NCI-H69 (cell line): Measurements from ENCODE around the gene ANO6.
"Not testable (repeated sequence)": the region's sequence is repeated elsewhere in the genome, so short reads cannot be mapped to it uniquely, and the experiment has no call there.

ENCODE experiments used
- DNase-seq: peaks from one replicate; lab custom pipeline; 2025; lab: John Stamatoyannopoulos, UW

Gene ANO6

GRCh38 chr12:45215419-45216229 is at the start of gene ANO6:
TSS of gene ANO6 (plus strand) at chr12:45216095. CDS start at chr12:45216322, 227 bp downstream.
- peak; percentile 96 for DNase-seq

DNA sequence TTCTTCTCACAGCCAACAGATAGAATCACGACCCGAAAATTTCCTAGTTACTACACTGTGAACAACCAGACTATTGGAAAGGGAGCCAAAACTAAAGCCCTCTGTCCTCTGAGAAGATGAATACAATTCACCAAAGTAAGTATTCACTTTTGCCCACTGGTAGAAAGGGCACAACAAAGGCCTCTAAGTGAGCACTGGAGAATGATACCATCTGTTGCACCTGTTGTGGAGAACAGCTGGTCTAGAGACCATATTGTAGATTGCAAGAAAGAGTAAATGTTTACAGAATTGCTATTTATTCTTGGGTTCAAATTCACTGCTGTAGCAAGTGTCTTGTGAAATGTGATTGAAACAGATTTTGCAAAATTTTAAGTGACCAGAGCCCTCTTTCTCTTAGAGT is 46.9 kb upstream of the ANO6 start:
- peak; percentile 74 for DNase-seq

DNA sequence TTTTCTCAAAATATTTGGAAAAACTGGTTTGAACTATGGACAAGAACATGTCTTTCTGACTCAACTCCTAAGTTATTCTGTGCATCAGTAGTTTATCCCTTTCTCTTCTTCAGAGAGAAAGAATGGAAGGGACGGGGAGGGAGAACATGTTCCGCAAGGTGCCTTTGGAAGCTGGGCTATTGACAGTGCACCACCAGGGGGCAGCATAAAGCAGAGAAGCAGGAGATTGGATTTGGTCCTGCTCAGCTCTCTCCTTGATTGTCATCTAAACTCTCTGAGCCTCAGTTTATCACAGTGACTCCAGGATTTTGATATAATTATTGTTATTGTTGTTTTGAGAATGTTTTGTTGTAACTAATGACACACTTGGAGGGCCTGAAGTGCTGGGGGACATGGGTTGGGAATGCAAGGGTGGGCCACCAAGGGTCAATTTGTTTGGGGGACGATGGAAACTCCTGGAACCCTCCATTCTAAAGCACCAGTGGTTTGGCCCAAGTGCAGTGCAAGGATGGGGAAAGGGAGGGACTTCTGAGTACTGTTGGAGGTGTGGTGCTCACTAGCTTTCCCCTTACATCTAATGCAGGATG is 45.3 kb upstream of the ANO6 start:
- peak; percentile 83 for DNase-seq

- not testable (repeated sequence) for DNase-seq
Measured at GRCh38 chr12:45173293-45173692, 42.6 kb upstream of the ANO6 start.

- no peak for DNase-seq
Measured at GRCh38 chr12:45174595-45174994, 41.3 kb upstream of the ANO6 start.

DNA sequence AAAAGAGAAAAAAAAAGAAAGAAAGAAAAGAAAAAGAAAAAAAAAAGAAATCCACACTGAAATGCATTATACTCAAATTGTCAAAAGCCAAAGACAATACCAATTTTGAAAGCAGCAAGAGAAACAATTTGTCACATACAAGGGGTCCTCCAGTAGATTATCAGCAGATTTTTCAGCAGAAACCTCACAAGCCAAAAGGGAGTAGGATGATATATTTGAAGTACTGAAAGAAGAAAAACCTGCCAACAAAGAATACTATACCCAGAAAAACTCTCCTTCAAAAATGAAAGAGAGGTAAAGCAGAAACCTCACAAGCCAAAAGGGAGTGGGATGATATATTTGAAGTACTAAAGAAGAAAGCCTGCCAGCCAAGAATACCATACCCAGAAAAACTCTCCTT is 37.1 kb upstream of the ANO6 start:
- DNase-seq = no peak

GRCh38 chr12:45182511-45182910 is 33.4 kb upstream of the ANO6 start:
- no peak for DNase-seq

- DNase-seq = peak; percentile 9
Measured at GRCh38 chr12:45183246-45183645, 32.6 kb upstream of the ANO6 start.

DNA sequence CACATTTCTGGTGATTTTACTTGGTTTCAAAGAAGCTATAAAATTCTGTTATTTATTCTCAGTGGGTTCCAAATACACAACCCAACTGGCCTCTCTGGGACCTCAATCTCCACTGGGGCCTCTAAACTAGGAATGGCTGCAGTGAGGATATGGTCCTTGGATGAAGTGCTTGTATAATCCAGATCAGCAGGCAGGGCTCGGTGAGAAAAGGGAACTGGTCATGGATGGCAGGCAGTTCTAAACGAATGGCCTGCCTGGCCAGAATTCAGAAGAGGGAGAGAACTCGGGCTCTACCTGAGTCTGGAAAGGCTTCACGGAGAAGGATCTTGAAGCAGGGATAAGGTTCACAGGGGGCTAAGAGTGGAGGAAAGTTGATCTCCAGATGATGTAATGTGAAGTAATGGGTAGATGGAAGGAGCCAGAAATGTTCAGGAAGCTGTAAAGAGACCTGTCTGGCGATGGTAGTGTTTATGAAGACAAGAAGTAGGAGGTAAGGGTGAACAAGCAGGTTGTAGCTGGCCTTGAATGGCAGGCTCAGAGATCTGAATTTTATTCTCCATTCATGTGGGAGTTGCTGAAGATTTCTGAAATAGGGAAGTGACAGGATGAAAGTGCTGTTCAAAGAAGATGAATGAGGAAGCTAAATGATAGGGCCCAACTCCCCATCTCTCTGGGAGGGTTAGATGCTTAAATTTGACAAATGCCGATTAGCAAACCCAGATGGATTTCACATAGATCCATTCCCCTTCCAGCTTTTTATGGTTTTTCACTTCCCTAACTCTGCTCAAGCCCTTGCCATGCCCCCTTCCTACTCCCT is 31.5 kb upstream of the ANO6 start:
- no peak for DNase-seq

GRCh38 chr12:45186762-45187161 is 29.1 kb upstream of the ANO6 start:
- no peak for DNase-seq

GRCh38 chr12:45189766-45190403 is 26.0 kb upstream of the ANO6 start:
- no peak for DNase-seq

GRCh38 chr12:45191239-45191638 is 24.7 kb upstream of the ANO6 start:
- no peak for DNase-seq

DNA sequence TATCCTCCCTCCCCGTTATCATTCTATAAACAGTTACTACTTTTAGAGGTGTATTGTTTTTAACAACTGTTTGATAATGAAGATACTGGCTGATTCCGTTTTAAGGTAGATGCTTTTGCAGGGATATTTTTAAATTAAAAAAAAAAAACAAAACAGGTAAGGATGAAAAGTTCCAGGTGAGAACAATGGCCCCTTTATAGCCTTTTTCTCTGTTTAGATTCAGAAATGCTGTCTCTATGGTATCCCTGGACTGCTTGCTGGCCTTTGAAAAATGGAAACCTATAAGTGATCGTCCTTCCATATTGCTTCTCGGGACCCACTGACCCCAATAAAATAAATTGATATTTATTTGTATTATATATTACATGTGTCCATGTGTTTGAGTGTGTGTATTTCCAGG is 23.2 kb upstream of the ANO6 start:
- DNase-seq = no peak

DNA sequence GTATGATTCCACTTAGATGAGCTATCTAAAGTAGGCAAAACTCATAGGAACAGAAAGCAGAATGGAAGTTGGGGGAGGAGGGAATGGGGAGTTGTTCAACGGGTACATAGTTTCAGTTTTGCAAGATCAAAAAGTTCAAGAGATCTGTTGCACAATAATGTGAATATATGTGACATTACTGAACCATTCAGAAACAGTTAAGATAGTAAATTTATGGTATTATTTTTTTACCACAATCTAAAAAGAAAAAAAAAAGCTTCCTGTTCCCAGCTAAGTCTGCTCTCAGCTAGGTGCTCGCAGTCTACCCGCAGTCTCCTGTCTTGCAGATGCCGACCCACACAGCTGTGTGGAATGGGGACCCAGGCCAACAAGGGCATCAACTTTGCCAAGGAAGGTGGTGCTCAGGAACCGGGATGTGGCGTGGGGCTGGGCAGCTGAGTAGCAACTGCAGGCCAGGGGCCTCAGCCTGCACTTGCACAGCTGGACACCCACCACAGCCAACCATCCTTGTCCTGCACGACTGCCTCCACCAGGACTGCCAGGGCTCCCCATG is 15.3 kb upstream of the ANO6 start:
- DNase-seq = no peak

DNA sequence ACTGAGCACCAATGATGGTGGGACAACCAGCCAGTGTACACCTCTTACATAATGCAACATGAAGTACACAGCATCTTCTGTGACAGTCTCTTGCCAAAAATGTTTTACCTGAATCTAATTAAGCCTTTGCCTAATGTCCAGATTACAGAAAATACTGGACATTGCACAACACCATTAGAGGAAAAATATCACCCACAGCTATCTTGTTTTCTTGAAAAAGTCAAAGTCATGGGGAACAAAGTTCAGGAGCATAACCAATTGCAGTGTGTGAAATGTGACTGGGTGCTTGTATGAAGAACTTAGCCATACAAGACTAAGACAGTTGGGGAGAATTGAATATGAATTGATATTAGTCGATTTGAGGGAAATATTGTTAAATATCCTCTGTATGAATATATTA is 12.1 kb upstream of the ANO6 start:
- no peak for DNase-seq

- DNase-seq = no peak
Measured at GRCh38 chr12:45204757-45205156, 11.1 kb upstream of the ANO6 start.

- DNase-seq = no peak
Measured at GRCh38 chr12:45205165-45205825, 10.6 kb upstream of the ANO6 start.

GRCh38 chr12:45208604-45209487 is 7.0 kb upstream of the ANO6 start:
- no peak for DNase-seq

DNA sequence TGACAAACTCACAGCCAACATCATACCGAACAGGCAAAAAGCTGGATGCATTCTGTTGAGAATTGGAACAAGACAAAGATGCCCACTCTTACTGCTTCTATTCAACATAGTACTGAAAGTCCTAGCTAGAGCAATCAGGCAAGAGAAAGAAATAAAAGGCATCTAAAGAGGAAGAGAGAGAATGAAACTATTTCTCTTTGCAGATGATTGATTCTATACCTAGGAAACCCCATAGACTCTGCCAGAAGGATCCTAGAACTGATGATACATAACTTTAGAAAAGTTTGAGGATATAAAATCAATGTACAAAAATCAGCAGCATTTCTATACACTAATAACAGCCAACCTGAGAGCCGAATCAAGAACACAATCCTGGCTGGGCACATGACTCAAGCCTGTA is 6.1 kb upstream of the ANO6 start:
- no peak for DNase-seq

DNA sequence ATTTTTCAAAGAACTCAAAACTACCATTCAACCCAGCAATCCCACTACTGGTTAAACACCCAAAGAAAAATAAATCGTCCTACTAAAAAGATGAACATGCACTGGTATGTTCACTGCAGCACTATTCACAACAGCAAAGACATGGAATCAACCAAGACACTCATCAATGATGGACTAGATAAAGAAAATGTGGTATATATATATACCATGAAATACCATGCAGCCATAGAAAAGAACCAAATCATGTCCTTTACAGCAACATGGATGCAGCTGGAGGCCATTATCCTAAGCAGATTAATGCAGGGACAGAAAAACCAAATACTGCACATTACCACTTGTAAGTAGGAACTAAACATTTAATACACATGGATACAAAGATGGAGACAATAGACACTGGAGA is 3.8 kb upstream of the ANO6 start:
- no peak for DNase-seq

DNA sequence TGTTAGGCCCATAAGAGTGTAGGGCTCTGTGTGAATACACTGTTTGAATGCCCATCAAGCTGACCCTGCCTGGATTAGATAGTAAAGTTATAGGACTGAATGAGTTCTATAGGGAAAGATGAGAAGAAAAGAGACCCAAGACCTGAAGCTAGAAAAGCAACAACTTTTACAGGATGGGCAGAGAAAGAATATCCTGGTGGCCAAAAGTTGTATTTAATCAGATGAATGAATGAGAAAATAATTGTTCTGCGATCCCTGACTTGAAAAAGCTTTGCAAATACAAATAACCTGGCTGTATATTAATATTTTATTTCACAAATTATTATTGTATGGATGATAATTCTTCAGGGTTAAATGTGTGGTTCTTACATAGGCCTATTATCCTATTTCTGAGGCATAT is 2.8 kb upstream of the ANO6 start:
- DNase-seq = no peak
